H1 (cell line): ENCODE data around the gene OST4. TPM values are rescaled to one million over a fixed set of nuclear protein-coding genes. Genes with fewer than 3 reads are reported as not detected.

Experiments used
- CTCF ChIA-PET: fragments of 300-600 bp; sonication (Branson Sonifier 250); formaldehyde crosslinking; loops from one replicate; lab custom pipeline; 2021; ENCODE audit not compliant: partially characterized antibody; lab: Charles Lee
- POLR2A ChIA-PET: fragments of 300-600 bp; sonication (Branson Sonifier 250); formaldehyde crosslinking; loops from one replicate; lab custom pipeline; 2021; ENCODE audit warnings: inconsistent platforms; ENCODE audit not compliant: partially characterized antibody; lab: Charles Lee
- DNase-seq, 2 experiments: peaks; one replicate each; pipeline versions ENCODE4 v3.0.0 to v3.0.0-alpha.2; 2010 to 2022; ENCODE audit warnings: low spot score in 2 of 2, low read depth in 1 of 2, mixed read lengths in 1 of 2
- FAIRE-seq: peaks from 2 replicates; lab custom pipeline; 2011; peaks lifted over from hg19 to GRCh38; lab: Jason Lieb, UNC
- H2AFZ ChIP-seq: 2 replicates; pipeline ENCODE4 v1.8.1; 2012; ENCODE audit warnings: low read length, inconsistent platforms
- H2AK5ac ChIP-seq: 2 replicates; pipeline ENCODE4 v1.6.1; 2013; ENCODE audit warnings: low read depth, low read length
- H2BK120ac ChIP-seq: replicated peaks from 2 replicates; pipeline ENCODE3; 2013; ENCODE audit warnings: low read depth, low read length, inconsistent platforms
- H2BK12ac ChIP-seq: 2 replicates; pipeline ENCODE4 v1.6.1; 2013; ENCODE audit warnings: low read depth, low read length
- H2BK15ac ChIP-seq: 2 replicates; pipeline ENCODE4 v1.6.1; 2013; ENCODE audit warnings: low read length
- H2BK20ac ChIP-seq: 2 replicates; pipeline ENCODE4 v1.6.1; 2013; ENCODE audit warnings: low read length
- H2BK5ac ChIP-seq: 2 replicates; pipeline ENCODE4 v1.6.1; 2013; ENCODE audit warnings: low read depth, low read length
- H3K14ac ChIP-seq: 2 replicates; pipeline ENCODE4 v1.6.1; 2013; ENCODE audit warnings: inconsistent platforms; ENCODE audit not compliant: insufficient read length
- H3K18ac ChIP-seq: 2 replicates; pipeline ENCODE4 v1.6.1; 2013; ENCODE audit warnings: low read length; ENCODE audit errors: extremely low read depth
- H3K23ac ChIP-seq: 2 replicates; pipeline ENCODE4 v1.6.1; 2013; ENCODE audit warnings: inconsistent platforms; ENCODE audit not compliant: insufficient read length
- H3K23me2 ChIP-seq: 2 replicates; pipeline ENCODE4 v1.6.1; 2013; ENCODE audit warnings: low read depth, low read length
- H3K27ac ChIP-seq: 2 replicates; pipeline ENCODE4 v1.6.1; 2011; ENCODE audit warnings: low read depth, low read length, inconsistent platforms
- H3K27me3 ChIP-seq, 4 experiments: replicated peaks in 1 of 4; 1 replicate in 1 of 4; 2 replicates in 3 of 4; pipeline versions ENCODE4 v1.6.1 to v1.8.1; 2011 to 2013; ENCODE audit warnings: low read length in 3 of 4, mild to moderate bottlenecking in 3 of 4, inconsistent platforms in 2 of 4, mixed read lengths in 2 of 4, moderate library complexity in 1 of 4; ENCODE audit not compliant: control insufficient read depth in 3 of 4, insufficient read depth in 3 of 4; ENCODE audit errors: extremely low read depth in 1 of 4
- H3K36me3 ChIP-seq, 4 experiments: 2 replicates each; pipeline versions ENCODE4 v1.6.1 to v1.8.1; 2011 to 2013; ENCODE audit warnings: mild to moderate bottlenecking in 4 of 4, low read length in 3 of 4, moderate library complexity in 2 of 4, control low read depth in 1 of 4, inconsistent platforms in 1 of 4; ENCODE audit not compliant: insufficient read depth in 4 of 4, control insufficient read depth in 2 of 4
- H3K4ac ChIP-seq: replicated peaks from 2 replicates; pipeline ENCODE3; 2013; ENCODE audit warnings: low read length, low read depth, mixed read lengths, inconsistent platforms; ENCODE audit not compliant: insufficient read length
- H3K4me1 ChIP-seq, 4 experiments: replicated peaks in 1 of 4; 1 replicate in 1 of 4; 2 replicates in 3 of 4; pipeline versions ENCODE4 v1.6.1 to v1.8.1; 2011 to 2013; ENCODE audit warnings: low read length in 3 of 4, inconsistent platforms in 2 of 4, mixed read lengths in 1 of 4; ENCODE audit not compliant: insufficient read depth in 4 of 4, control insufficient read depth in 3 of 4
- H3K4me2 ChIP-seq, 2 experiments: 2 replicates each; pipeline versions ENCODE4 v1.6.1 to v1.8.1; 2011 to 2013; ENCODE audit warnings: low read depth in 2 of 2, low read length in 2 of 2, control low read depth in 1 of 2, inconsistent platforms in 1 of 2, mild to moderate bottlenecking in 1 of 2; ENCODE audit not compliant: insufficient read depth in 1 of 2
- H3K4me3 ChIP-seq, 4 experiments: fragments of 200-600, 300-600 bp in 1 of 4; sonication (generic), shearing (Covaris generic), sonication (Bioruptor Twin) in 1 of 4; 2 replicates each; pipeline versions ENCODE4 v1.5.1 to v1.8.1; 2011 to 2016; ENCODE audit warnings: low read length in 4 of 4, low read depth in 3 of 4, control low read depth in 2 of 4, inconsistent platforms in 2 of 4, mild to moderate bottlenecking in 2 of 4, mixed read lengths in 1 of 4, moderate library complexity in 1 of 4; ENCODE audit not compliant: insufficient read depth in 2 of 4; ENCODE audit errors: extremely low read depth in 1 of 4
- H3K56ac ChIP-seq: replicated peaks from 2 replicates; pipeline ENCODE3; 2013; ENCODE audit warnings: low read depth, mild to moderate bottlenecking, mixed read lengths, low read length, inconsistent platforms; ENCODE audit not compliant: insufficient read length
- H3K79me1 ChIP-seq: 2 replicates; pipeline ENCODE4 v1.6.1; 2013; ENCODE audit warnings: low read depth, low read length, control low read depth
- H3K79me2 ChIP-seq, 2 experiments: 2 replicates each; pipeline versions ENCODE4 v1.6.1 to v1.8.1; 2012 to 2013; ENCODE audit warnings: low read length in 2 of 2, mild to moderate bottlenecking in 2 of 2, inconsistent platforms in 1 of 2; ENCODE audit not compliant: insufficient read depth in 2 of 2, control insufficient read depth in 1 of 2
- H3K9ac ChIP-seq, 4 experiments: replicated peaks in 1 of 4; 1 replicate in 1 of 4; 2 replicates in 3 of 4; pipeline versions ENCODE4 v1.6.1 to v1.8.1; 2011 to 2013; ENCODE audit warnings: low read depth in 3 of 4, low read length in 3 of 4, control low read depth in 2 of 4, mild to moderate bottlenecking in 2 of 4, moderate library complexity in 2 of 4, inconsistent platforms in 1 of 4; ENCODE audit errors: extremely low read depth in 1 of 4
- H3K9me3 ChIP-seq, 2 experiments: 2 replicates each; pipeline versions ENCODE4 v1.6.1 to v1.8.1; 2012 to 2013; ENCODE audit warnings: mild to moderate bottlenecking in 2 of 2, moderate library complexity in 2 of 2, control low read depth in 1 of 2, inconsistent platforms in 1 of 2, low read depth in 1 of 2, low read length in 1 of 2, mixed read lengths in 1 of 2; ENCODE audit not compliant: insufficient read depth in 2 of 2
- H4K20me1 ChIP-seq, 2 experiments: replicated peaks in 1 of 2; 2 replicates each; pipeline versions ENCODE3 to v1.8.1; 2011 to 2013; ENCODE audit warnings: inconsistent platforms in 2 of 2, low read length in 2 of 2, mild to moderate bottlenecking in 1 of 2; ENCODE audit not compliant: insufficient read depth in 2 of 2, control insufficient read depth in 1 of 2
- H4K5ac ChIP-seq: 2 replicates; pipeline ENCODE4 v1.6.1; 2013; ENCODE audit warnings: low read length, low read depth, mixed read lengths, inconsistent platforms; ENCODE audit not compliant: insufficient read length
- H4K8ac ChIP-seq: 2 replicates; pipeline ENCODE4 v1.8.0; 2013; ENCODE audit warnings: mild to moderate bottlenecking, moderate library complexity, low read length, inconsistent platforms; ENCODE audit not compliant: insufficient read depth; ENCODE audit errors: extremely low read depth
- H4K91ac ChIP-seq: replicated peaks from 2 replicates; pipeline ENCODE3; 2013; ENCODE audit warnings: low read length, mixed read lengths, inconsistent platforms; ENCODE audit not compliant: insufficient read length
- CREB1 ChIP-seq: IDR thresholded peaks from 2 replicates; pipeline ENCODE4 v1.6.1; 2012; ENCODE audit warnings: inconsistent platforms
- EZH2 ChIP-seq: fragments of 200-600 bp; sonication (generic); IDR thresholded peaks from 2 replicates; pipeline ENCODE4 v1.7.1; 2012; ENCODE audit warnings: low read depth, mild to moderate bottlenecking, moderate library complexity, low read length, inconsistent platforms; ENCODE audit not compliant: severe bottlenecking
- SIN3A ChIP-seq, 2 experiments: IDR thresholded peaks in 1 of 2; conservative IDR thresholded peaks in 1 of 2; 2 replicates each; pipeline ENCODE4 v1.6.1; 2011 to 2012; ENCODE audit warnings: low read length in 2 of 2, improper control_type of control experiment in 1 of 2, low read depth in 1 of 2, mild to moderate bottlenecking in 1 of 2
- SIX5 ChIP-seq: IDR thresholded peaks from 2 replicates; pipeline ENCODE4 v1.6.1; 2011; ENCODE audit warnings: mild to moderate bottlenecking, low read depth, low read length
- SRF ChIP-seq: IDR thresholded peaks from 2 replicates; pipeline ENCODE4 v1.6.1; 2011; ENCODE audit warnings: mild to moderate bottlenecking, low read depth, low read length, moderate library complexity
- WGBS, 2 experiments: shearing (Covaris generic) in 1 of 2; methylation state at CpG; one replicate each; pipeline versions ENCODE4 v1.1.6 to v1.1.7; 2013 to 2015; ENCODE audit warnings: low lambda C conversion rate in 2 of 2, mixed read lengths in 2 of 2, inconsistent platforms in 1 of 2, low coverage in 1 of 2, missing lambda C conversion rate in 1 of 2; ENCODE audit not compliant: insufficient replicate concordance in 2 of 2, insufficient coverage in 1 of 2, insufficient read length in 1 of 2; ENCODE audit errors: extremely low coverage in 1 of 2, missing lambda C conversion rate in 1 of 2; 5-methylcytosine and 5-hydroxymethylcytosine counted together
- polyA plus RNA-seq, 7 experiments: library from polyadenylated mRNA; depleted of rRNA in 3 of 7; stranded (reverse) in 5 of 7; unstranded in 2 of 7; fragments of >200 nt in 5 of 7; fragments of 200-250 nt in 2 of 7; gene quantifications; 1 replicate in 5 of 7; 2 replicates in 1 of 7; 4 replicates in 1 of 7; pipeline versions ENCODE4 v1.2.1 to v1.2.3, GENCODE V29; 2011 to 2013; ENCODE audit warnings: missing spikeins in 2 of 7, mixed read lengths in 2 of 7
- total RNA-seq: library from RNA; stranded (reverse); fragmentation: NEBNext Ultra II Directional; extraction: Animal tissue kit (Norgen Biotek cat#: 25700); gene quantifications from 2 replicates; pipeline ENCODE4 v1.2.1, GENCODE V29; 2021

OST4 gene
- total and polyA plus RNA-seq, 2 of the 8 experiments (the other 6 are each of a cell fraction or from before 2014, with no cell fraction given), result 225 to 865 TPM

DNA sequence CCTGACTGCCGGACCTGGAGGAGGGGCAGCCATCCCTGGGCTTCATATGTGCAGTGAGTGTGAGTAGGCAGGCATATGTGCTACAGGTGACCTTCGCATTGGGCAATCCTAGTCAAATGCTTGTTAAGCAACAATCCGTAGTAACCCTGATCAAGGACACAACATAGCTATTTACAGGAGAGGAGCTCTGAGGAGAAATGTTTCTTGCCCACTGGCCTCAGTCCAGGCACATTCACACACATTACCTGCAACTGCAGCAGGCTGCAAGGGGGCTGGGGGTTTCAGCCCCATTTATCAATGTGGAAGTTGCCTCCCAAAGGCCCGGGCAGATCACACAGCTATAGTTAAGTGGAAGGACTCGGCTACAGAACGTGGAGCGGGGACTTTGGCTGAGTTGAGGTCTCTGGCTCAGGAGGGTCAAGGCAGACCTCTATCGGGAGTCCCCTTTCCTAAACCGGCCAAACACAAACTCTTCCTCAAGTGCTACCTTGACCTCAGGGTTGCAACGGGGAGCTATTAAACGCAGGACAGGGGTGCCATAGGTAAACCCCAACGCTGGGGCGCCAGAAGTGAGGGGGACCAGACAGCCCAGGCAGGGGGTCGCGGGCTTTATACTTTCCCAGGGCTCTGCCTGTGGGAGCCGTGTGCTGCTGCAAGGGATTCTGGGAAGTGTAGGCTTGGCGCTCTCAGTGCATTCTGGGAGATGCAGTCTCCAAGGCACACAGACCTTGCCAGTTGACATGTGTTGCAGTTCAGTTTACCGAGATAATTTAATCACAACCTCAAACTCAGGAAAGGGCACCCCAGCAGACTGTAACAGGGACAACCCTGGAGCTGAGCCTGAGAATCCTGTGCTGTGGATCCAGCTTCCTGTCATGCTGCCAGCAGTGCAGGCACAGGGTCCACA is 24.5 kb upstream of the OST4 start:
- Histone ChIP-seq H3K79me1 (no peaks in the 10 kb centered on the region; the same call in 1 of the 2 replicates), H3K14ac (no peak overlapping the region), H3K23ac (no peak overlapping the region), H3K4me1 (peaks cover 0 to 2% (median under 1%) of the 10 kb centered on the region in 4 experiments; a peak in 2 of 7 replicates), H3K9me3 (no peaks in the 10 kb centered on the region), H2BK12ac (0 out of 2 replicates have a peak overlapping the region, but pooled peaks have one; percentile 14), H4K20me1 (peaks cover 0 to 6% of the 10 kb centered on the region in 2 experiments), H3K56ac (no peak overlapping the region), H3K23me2 (no peaks in the 10 kb centered on the region), H2BK120ac (no peak overlapping the region), H3K9ac (no peak overlapping the region), H3K18ac (0 out of 2 replicates have a peak overlapping the region, but pooled peaks have one; percentile 80), H3K4ac (no peak overlapping the region), H2AFZ (peak overlapping the region; percentile 80), H2AK5ac (no peak overlapping the region), H4K8ac (0 out of 2 replicates have a peak overlapping the region, but pooled peaks have one; percentile 6), H3K4me3 (peak overlapping the region; percentile 14 to 53 (median 40); a peak in 5 of 8 replicates), H3K4me2 (peak overlapping the region; percentile 61 to 70), H3K27me3 (no peaks in the 10 kb centered on the region), H2BK20ac (peak overlapping the region; percentile 55; the same call in 1 of the 2 replicates), H4K5ac (peak overlapping the region; percentile 63), H2BK15ac (peak overlapping the region; percentile 75; the same call in 1 of the 2 replicates), H3K36me3 (no peaks in the 10 kb centered on the region), H2BK5ac (no peak overlapping the region), H3K79me2 (no peaks in the 10 kb centered on the region), H3K27ac (no peak overlapping the region)
- POLR2A ChIA-PET, result interaction anchor here (1.1 to 1.8 kb wide), 7 partner anchors 9 to 138 kb away, joined by 3 to 5 read pairs (median 4); partner anchors contain the start of genes ABHD1, ATRAID, CAD and SLC5A6
- CTCF ChIA-PET, result interaction anchor here (0.7 to 12.7 kb wide), 19 partner anchors 9 to 207 kb away, joined by 3 to 120 read pairs (median 5); partner anchors contain the start of genes KHK, PREB, TMEM214 and TRIM54
- FAIRE-seq, result peak; percentile 32
- WGBS, 2 experiments, result 34% methylated on average over 18 of the region's 18 CpGs; no CpG with 5 or more reads in 1 of the 2 experiments
- DNase-seq, result peak in 1 of 2 experiments; percentile 81
- TF ChIP-seq SIX5 (peak; percentile 89), EZH2 (no peak), CREB1 (peak; percentile 44; the same call in 1 of the 2 replicates), SRF (no peak), SIN3A (conservative IDR thresholded peaks at IDR 0.05 in 1 of 2, IDR thresholded peaks at IDR 0.05 in 1 of 2; ENCODE audit: low read depth in 1 of 2, low read length in 2 of 2) (0 out of 4 replicates have a peak, but pooled peaks of 1 of the 2 experiments have one; percentile 59)
- TF ChIP-seq, all 59 proteins: peak for 3
- H4K91ac ChIP-seq, result no peak overlapping the region
